ENCODE measurements around the gene GADD45GIP1. TPM values are rescaled to one million over a fixed set of nuclear protein-coding genes. Genes with fewer than 3 reads are reported as not detected.

GADD45GIP1 gene
- total RNA-seq, 4 donors from 2014 or later, result 25.3 to 48.8 (median 31.7) TPM

DNA sequence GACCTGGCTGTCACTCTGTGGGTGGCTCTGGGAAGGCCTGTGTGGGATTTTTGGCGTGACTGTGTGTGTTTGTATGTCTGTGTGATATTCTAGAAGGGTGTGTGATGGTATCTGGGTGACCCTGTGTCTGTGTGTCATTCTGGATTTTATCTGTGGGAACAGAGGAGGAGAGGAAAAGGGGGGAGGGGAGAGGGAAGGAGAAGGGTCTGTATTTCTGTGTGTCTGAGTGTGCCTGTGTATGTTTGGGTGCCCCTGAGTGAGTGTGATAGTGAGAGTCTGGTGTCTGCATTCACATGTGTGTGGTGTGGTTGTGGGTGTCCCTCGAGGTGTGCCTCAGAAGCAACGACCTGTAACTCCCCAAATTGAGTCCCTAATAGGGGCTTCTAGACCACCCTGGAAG lies 30.2 kb upstream of the GADD45GIP1 start:
- TF ChIP-seq, protein P1, sequence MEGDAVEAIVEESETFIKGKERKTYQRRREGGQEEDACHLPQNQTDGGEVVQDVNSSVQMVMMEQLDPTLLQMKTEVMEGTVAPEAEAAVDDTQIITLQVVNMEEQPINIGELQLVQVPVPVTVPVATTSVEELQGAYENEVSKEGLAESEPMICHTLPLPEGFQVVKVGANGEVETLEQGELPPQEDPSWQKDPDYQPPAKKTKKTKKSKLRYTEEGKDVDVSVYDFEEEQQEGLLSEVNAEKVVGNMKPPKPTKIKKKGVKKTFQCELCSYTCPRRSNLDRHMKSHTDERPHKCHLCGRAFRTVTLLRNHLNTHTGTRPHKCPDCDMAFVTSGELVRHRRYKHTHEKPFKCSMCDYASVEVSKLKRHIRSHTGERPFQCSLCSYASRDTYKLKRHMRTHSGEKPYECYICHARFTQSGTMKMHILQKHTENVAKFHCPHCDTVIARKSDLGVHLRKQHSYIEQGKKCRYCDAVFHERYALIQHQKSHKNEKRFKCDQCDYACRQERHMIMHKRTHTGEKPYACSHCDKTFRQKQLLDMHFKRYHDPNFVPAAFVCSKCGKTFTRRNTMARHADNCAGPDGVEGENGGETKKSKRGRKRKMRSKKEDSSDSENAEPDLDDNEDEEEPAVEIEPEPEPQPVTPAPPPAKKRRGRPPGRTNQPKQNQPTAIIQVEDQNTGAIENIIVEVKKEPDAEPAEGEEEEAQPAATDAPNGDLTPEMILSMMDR (IDR thresholded peaks at IDR 0.05; ENCODE audit: low read depth), result no peak

DNA sequence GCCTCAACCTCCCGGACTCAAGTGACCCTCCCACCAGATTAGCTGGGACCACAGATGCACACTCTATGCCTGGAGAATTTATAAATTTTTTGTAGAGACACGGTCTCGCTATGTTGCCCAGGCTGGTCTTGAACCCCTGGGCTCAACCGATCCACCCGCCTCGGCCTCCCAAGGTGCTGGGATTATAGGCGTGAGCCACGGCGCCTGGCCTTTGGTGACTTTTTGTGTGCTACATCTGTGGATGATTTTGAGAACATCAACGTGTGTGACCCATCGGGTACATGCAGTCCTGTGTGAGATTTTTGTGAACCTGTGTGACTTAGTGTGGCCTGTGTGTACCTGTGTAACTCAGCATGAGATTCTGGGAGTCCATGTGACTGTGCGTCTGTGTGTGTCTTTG lies 29.7 kb upstream of the GADD45GIP1 start:
- TF ChIP-seq, protein P1 (IDR thresholded peaks at IDR 0.05; ENCODE audit: low read depth), result no peak

DNA sequence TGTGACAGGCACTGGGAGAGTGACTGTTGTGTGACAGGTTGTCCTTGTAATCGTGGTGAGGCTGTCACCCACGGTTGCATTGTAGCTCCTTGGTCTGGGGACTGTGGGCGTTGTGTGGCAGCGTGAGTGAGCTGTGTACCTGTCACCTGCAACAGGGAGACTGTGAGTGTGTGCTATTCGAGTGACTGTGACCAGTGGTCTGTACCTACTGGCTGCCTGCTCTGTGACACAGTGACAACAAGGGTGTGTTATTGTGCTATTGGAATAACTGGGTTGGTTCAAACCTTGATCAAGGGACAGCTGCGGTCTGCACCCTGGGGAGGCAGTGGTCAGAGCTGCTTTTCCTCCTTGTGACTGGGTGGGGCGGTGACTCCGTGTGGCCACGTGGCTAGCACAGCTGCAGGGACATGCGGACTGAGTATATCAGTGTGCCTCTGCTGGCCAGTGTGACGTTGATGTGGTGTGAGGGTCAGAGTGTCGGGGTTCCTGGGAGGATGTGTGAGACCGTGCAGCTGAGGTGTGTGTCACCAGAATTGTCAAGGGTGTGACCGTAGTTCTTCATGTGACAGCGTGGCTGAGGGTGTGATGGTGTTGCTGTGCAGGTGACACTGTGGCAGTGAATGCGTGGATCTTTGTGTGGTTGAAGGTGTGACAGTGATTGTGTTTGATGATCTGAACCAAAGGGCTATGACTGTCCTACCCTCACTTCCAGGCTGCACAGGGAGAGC lies 28.2 kb upstream of the GADD45GIP1 start:
- TF ChIP-seq, protein P1 (IDR thresholded peaks at IDR 0.05; ENCODE audit: low read depth), result no peak

DNA sequence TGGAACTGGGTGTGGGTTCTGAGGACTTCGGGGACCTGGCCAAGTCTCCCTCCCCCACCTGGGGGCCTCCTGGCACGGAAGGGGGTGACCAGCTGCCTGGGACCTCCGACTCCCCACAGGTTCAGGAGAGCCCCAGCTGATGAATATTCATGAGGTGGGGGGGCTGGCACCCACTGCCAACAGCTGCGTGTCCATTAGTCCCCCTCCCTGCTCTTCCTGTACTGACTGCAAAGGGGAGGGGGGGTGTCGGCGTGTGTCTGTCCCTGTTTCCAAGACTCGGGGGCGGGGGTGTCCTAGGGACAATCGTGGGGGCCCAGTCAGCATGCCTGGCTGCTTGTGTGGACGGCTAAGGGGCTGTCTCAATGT lies 27.6 kb upstream of the GADD45GIP1 start:
- TF ChIP-seq, protein P1 (IDR thresholded peaks at IDR 0.05; ENCODE audit: low read depth), result no peak

DNA sequence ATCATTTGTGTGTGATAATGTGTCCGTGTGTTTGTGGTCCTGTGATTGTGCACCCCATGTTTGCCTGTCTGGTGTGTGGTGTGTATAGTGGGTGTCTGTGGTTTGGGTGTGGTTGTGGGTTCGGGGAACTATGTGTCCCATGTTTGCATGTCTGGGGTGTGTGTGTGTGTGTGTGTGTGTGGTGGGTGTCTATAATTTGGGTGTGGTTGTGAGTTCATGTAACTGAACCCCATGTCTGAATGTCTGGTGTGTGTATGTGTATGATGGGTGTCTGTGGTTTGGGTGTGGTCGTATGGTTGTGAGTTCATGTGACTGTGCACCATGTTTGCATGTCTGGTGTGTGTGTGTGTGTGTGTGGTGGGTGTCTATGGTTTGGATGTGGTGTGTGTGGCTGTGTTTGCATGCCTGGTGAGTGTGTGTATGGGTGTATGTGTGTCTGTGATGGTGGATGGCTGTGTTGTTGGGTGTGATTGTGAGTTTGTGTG lies 27.2 kb upstream of the GADD45GIP1 start:
- TF ChIP-seq, protein P1 (IDR thresholded peaks at IDR 0.05; ENCODE audit: low read depth), result no peak

DNA sequence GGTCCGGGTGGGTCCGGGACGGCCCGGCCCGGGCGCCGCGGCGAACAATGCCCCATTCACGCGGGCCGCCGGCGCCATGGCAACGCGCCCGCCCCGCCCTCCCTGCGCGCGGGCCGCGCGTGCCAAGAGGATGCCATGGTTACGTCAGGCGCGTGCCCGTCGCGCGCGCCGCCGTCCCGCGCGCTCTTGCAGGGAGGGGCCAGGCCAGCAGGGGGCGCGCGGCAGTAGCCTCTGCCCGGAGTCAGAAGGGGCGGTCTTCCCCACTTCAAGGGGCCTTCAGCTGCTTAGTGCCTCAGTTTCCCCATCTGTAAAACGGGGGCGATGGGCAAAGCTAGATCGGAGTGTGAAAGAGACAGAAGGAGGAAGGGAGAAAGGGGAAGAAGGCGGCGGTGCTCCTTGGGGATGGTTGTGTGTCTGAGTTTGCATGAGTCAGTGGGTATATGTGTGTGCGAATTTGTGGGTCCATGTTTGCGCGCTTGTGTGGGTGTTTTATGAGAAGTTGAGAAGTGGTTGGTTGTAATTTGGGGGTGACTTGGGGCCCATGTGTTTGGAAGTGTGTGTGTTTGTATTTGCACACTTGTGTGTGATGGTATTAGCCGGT lies 26.6 kb upstream of the GADD45GIP1 start:
- TF ChIP-seq, protein P1 (IDR thresholded peaks at IDR 0.05; ENCODE audit: low read depth), result no peak

DNA sequence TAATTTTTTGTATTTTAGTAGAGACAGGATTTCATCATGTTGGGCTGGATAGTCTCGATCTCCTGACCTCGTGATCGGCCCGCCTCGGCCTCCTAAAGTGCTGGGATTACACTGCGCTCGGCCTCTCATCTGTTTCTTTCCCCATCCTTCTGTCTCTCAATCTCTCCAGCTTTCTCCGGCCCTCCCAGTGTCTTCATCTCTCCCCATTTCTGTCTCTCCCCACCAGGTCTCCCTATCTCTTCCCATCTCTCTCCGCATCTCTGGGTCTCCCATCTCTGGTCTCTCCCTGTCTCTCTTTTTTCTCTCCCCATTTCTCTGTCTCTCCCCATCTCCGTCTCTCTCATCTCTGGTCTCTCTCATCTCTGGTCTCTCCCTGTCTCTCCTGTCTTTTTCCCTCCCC lies 26.1 kb upstream of the GADD45GIP1 start:
- TF ChIP-seq, protein P1 (IDR thresholded peaks at IDR 0.05; ENCODE audit: low read depth), result no peak
